TTC549 (cell line): ENCODE data around the gene PMEPA1.

Source experiments
- FAIRE-seq: peaks from 2 replicates; lab custom pipeline; 2012; peaks lifted over from hg19 to GRCh38; lab: Jason Lieb, UNC

Gene PMEPA1

GRCh38 chr20:57736738-57737347 lies 27.0 kb upstream of the PMEPA1 start:
- no peak for FAIRE-seq

GRCh38 chr20:57735831-57736737 lies 26.3 kb upstream of the PMEPA1 start:
- FAIRE-seq = no peak

GRCh38 chr20:57734754-57735153 lies 24.9 kb upstream of the PMEPA1 start:
- no peak for FAIRE-seq

- FAIRE-seq = no peak
Observed at GRCh38 chr20:57732226-57732625, 22.4 kb upstream of the PMEPA1 start.

GRCh38 chr20:57728762-57729161 lies 18.9 kb upstream of the PMEPA1 start:
- FAIRE-seq = no peak

- FAIRE-seq = no peak
Observed at GRCh38 chr20:57727863-57728262, 18.0 kb upstream of the PMEPA1 start.

- no peak for FAIRE-seq
Observed at GRCh38 chr20:57725636-57726035, 15.8 kb upstream of the PMEPA1 start.

GRCh38 chr20:57724610-57725405 lies 15.0 kb upstream of the PMEPA1 start:
- FAIRE-seq = no peak

GRCh38 chr20:57723816-57724215 lies 14.0 kb upstream of the PMEPA1 start:
- FAIRE-seq = no peak

GRCh38 chr20:57719951-57720350 lies 10.1 kb upstream of the PMEPA1 start:
- FAIRE-seq = no peak

GRCh38 chr20:57718490-57719009 lies 8.7 kb upstream of the PMEPA1 start:
- peak; percentile 96 for FAIRE-seq

- no peak for FAIRE-seq
Observed at GRCh38 chr20:57717797-57718196, 8.0 kb upstream of the PMEPA1 start.

GRCh38 chr20:57716901-57717300 lies 7.1 kb upstream of the PMEPA1 start:
- no peak for FAIRE-seq

- no peak for FAIRE-seq
Observed at GRCh38 chr20:57716202-57716601, 6.4 kb upstream of the PMEPA1 start.

GRCh38 chr20:57715268-57715904 lies 5.6 kb upstream of the PMEPA1 start:
- FAIRE-seq = no peak

- no peak for FAIRE-seq
Observed at GRCh38 chr20:57714409-57715267, 4.8 kb upstream of the PMEPA1 start.

- FAIRE-seq = no peak
Observed at GRCh38 chr20:57713951-57714350, 4.1 kb upstream of the PMEPA1 start.

- FAIRE-seq = no peak
Observed at GRCh38 chr20:57713505-57713903, 3.7 kb upstream of the PMEPA1 start.

- no peak for FAIRE-seq
Observed at GRCh38 chr20:57712851-57713504, 3.2 kb upstream of the PMEPA1 start.

GRCh38 chr20:57712341-57712740 lies 2.5 kb upstream of the PMEPA1 start:
- FAIRE-seq = no peak

- FAIRE-seq = no peak
Observed at GRCh38 chr20:57711826-57712225, 2.0 kb upstream of the PMEPA1 start.
